Measurements from ENCODE around the gene RASD2.

RASD2 gene

GRCh38 chr22:35538801-35539321, 1.8 kb upstream of the RASD2 start:
- no peak overlapping the region for H3K4me3 ChIP-seq (ENCODE audit: low read depth, low read length)
- DNase-seq (ENCODE audit: low read depth), result no peak

- no peak for DNase-seq (ENCODE audit: low read depth)
- H3K4me3 ChIP-seq (ENCODE audit: low read depth, low read length), result peak overlapping the region; percentile 45
Observed at GRCh38 chr22:35539487-35539886, 1.1 kb upstream of the RASD2 start.

DNA sequence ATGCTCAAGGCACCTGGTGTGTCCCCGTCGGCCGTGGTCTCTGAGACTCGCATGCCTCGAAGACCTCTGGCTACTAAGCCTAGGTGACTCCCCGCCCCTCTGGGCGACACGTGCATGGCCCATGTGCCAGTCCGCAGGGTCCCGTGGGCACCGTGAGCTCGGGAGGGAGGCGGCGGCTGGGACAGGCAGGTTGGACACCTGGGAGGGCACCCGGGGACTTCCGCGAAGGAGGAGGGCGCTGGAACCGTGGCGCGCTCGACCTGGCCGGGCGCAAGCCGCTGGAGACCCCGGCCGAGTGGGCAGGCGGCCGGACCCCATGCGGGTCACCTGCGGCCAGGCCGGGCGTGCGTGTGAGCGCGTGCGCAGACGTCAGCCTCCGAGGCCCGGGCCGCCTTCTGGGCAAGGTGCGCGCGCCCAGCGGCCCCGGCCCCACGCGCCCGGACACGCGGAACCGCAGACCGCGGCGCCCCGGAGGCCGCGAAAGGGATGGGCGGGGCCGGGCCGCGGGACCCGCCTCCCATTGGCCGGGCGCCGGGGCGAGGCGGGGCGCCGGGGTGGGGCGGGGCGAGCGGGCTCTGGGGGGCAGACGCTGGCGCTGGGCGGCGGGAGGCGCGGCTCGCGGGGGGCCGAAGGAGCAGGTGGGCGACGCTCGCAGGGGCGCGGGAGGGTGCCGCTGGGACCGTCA, 579 bp upstream of the RASD2 start:
- DNase-seq (ENCODE audit: low read depth), result no peak
- peak overlapping the region; percentile 54 for H3K4me3 ChIP-seq (ENCODE audit: low read depth, low read length)

GRCh38 chr22:35541254-35541748, 670 bp downstream of the RASD2 start:
- no peak for DNase-seq (ENCODE audit: low read depth)
- H3K4me3 ChIP-seq (ENCODE audit: low read depth, low read length), result no peak overlapping the region

DNA sequence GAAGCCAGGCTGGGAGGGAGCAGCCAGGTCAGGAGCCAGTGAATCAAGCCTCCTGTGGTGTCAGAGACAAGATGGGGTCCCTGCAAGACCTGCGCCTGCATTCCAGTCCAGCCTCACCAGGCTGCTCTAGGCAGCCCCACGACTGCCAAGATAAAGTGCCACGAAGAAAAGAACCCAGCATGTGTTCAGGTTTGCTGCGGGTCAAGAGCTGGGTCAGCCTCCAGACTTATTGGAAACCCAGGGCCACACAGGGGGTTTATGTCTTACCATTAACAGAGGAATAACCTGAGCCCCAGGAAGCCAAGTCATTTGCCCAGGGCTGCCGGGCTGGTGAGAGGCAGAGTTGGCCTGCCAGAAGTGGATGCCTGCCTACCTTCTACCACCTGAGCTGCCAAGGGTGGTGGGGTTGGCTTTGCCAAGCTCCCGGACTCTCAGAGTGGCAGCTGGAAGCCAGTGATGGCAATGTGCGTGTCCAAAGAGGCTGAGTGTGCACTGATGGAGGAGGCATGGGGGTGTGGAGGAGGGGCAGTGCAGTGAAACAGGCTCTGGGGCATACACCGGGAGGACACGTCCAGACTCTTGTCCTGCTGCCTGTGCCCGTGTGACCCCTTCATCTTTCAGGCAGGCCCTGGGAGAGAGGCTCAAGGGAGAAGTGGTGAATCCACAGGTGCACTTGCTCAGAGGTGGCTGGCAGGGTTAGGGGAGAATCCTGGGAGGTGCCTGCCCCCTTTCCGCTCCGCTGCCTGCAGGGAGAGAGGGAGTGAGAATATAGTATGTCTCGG, 1.7 kb downstream of the RASD2 start:
- no peak for DNase-seq (ENCODE audit: low read depth)

GRCh38 chr22:35542939-35543516, 2.4 kb downstream of the RASD2 start:
- no peak for DNase-seq (ENCODE audit: low read depth)
- H3K4me3 ChIP-seq (ENCODE audit: low read depth, low read length), result no peak overlapping the region

More for the DNA sequence above, 1.7 kb downstream of the RASD2 start:
- H3K4me3 ChIP-seq (ENCODE audit: low read depth, low read length), result no peak overlapping the region

GRCh38 chr22:35543702-35544101, 3.1 kb downstream of the RASD2 start:
- H3K4me3 ChIP-seq (ENCODE audit: low read depth, low read length), result no peak overlapping the region
- DNase-seq (ENCODE audit: low read depth), result no peak

- H3K4me3 ChIP-seq (ENCODE audit: low read depth, low read length), result no peak overlapping the region
- no peak for DNase-seq (ENCODE audit: low read depth)
Observed at GRCh38 chr22:35544189-35544588, 3.6 kb downstream of the RASD2 start.

DNA sequence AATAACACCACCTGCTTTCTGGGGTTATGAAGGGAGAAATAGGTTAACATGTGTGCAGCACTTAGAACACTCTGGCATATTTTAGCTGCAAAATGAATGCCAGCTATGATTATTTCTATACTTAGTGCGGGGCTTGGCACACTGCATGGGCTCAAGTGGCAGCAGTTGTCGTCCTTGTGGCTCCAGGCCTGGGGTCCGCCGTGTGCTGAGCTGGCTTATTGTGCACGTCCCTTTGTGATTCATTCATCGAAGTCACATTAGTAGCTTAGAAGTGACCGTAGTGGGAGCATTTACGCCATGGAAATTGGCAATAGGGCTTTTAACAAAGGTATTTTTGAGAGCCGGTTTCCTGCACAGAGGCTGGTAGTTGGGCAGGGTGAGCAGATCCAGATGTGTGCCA, 4.2 kb downstream of the RASD2 start:
- DNase-seq (ENCODE audit: low read depth), result no peak
- H3K4me3 ChIP-seq (ENCODE audit: low read depth, low read length), result no peak overlapping the region

GRCh38 chr22:35546886-35547285, 6.3 kb downstream of the RASD2 start:
- no peak for DNase-seq (ENCODE audit: low read depth)

DNA sequence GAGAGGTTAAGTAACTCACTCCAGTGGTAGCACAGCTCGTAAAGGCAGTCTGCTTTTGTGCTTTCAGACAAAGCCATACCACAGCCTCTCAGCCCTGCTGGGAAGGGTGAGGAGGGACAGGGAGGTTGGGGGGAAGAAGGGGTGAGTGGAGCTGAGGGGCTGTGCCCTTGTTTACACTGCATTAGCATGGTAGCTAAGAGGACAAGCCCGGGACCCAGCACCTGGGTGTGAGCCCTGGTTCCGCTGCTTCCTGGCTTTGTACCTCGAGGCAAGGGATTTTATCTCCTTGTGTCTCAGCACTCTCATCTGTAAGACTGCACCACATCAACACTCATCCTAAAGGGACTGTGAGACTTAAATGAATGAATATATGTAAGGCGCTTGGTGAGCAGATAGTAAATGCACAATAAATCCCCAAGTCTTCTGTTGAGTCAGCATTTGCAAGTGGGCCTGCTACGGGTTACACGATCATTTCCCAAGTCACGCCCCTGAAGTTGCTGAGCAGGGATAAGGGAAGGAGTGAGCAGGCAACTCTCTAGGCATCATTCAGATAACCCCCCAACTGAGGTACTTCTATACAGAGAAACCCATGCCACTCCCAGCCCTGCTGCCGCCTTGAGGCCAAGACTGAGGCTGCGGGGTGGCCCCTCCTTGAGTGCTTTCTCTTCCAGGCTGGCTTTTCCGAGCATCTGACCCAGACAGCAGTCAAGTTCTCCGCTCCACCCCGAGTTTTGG, 7.5 kb downstream of the RASD2 start:
- no peak overlapping the region for H3K4me3 ChIP-seq (ENCODE audit: low read depth, low read length)
- no peak for DNase-seq (ENCODE audit: low read depth)

More at GRCh38 chr22:35546886-35547285, 6.3 kb downstream of the RASD2 start:
- H3K4me3 ChIP-seq (ENCODE audit: low read depth, low read length), result no peak overlapping the region

GRCh38 chr22:35548722-35549112, 8.1 kb downstream of the RASD2 start:
- DNase-seq (ENCODE audit: low read depth), result no peak
- no peak overlapping the region for H3K4me3 ChIP-seq (ENCODE audit: low read depth, low read length)

DNA sequence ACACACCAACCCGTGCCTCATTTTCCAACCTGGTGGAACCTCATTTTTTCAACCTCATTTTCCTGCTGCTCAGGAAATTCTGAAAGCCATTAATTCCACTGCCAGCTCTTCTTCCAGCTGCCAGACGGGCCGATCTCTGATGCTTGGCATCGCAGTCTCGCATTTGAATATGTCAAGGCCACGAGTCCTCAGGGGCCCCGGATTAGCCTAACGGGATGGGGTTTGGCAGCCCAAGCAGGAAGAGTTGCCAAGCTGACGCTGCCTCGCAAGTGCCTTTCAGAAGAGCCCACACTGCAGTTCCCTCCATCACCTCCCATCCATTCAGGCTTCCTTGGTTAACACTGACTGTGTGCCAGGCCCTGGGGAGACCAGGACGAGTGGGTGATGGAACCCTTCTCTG, 8.7 kb downstream of the RASD2 start:
- no peak overlapping the region for H3K4me3 ChIP-seq (ENCODE audit: low read depth, low read length)
- DNase-seq (ENCODE audit: low read depth), result no peak

DNA sequence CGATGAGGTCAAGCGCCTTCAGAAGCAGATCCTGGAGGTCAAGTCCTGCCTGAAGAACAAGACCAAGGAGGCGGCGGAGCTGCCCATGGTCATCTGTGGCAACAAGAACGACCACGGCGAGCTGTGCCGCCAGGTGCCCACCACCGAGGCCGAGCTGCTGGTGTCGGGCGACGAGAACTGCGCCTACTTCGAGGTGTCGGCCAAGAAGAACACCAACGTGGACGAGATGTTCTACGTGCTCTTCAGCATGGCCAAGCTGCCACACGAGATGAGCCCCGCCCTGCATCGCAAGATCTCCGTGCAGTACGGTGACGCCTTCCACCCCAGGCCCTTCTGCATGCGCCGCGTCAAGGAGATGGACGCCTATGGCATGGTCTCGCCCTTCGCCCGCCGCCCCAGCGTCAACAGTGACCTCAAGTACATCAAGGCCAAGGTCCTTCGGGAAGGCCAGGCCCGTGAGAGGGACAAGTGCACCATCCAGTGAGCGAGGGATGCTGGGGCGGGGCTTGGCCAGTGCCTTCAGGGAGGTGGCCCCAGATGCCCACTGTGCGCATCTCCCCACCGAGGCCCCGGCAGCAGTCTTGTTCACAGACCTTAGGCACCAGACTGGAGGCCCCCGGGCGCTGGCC, 11.0 kb downstream of the RASD2 start:
- DNase-seq (ENCODE audit: low read depth), result no peak
- H3K4me3 ChIP-seq (ENCODE audit: low read depth, low read length), result no peak overlapping the region

- peak; percentile 31 for DNase-seq (ENCODE audit: low read depth)
- H3K4me3 ChIP-seq (ENCODE audit: low read depth, low read length), result no peak overlapping the region
Observed at GRCh38 chr22:35552196-35552842, 11.7 kb downstream of the RASD2 start.

GRCh38 chr22:35552846-35553245, 12.2 kb downstream of the RASD2 start:
- no peak for DNase-seq (ENCODE audit: low read depth)
- H3K4me3 ChIP-seq (ENCODE audit: low read depth, low read length), result no peak overlapping the region

GRCh38 chr22:35553341-35553740, 12.7 kb downstream of the RASD2 start:
- no peak for DNase-seq (ENCODE audit: low read depth)

GRCh38 chr22:35554297-35554845, 13.7 kb downstream of the RASD2 start:
- DNase-seq (ENCODE audit: low read depth), result no peak
- H3K4me3 ChIP-seq (ENCODE audit: low read depth, low read length), result no peak overlapping the region

More at GRCh38 chr22:35553341-35553740, 12.7 kb downstream of the RASD2 start:
- H3K4me3 ChIP-seq (ENCODE audit: low read depth, low read length), result no peak overlapping the region
